Measurements from ENCODE around the gene DGKB. TPM values are rescaled to one million over a fixed set of nuclear protein-coding genes. Genes with fewer than 3 reads are reported as not detected.

DGKB gene
- total and polyA plus RNA-seq, 12 donors: 0.07 to 5.8 (median 1.5) TPM; not detected in 3

- Histone ChIP-seq H3K27ac (no peak overlapping the region), H3K4me1 (replicated peaks in 1 of 2) (no peaks in the 10 kb centered on the region), H3K9me3 (replicated peaks in 1 of 3) (no peaks in the 10 kb centered on the region), H3K27me3 (no peaks in the 10 kb centered on the region), H3K36me3 (replicated peaks in 1 of 2) (no peaks in the 10 kb centered on the region), H3K4me3 (no peak overlapping the region)
- intact Hi-C loops (cut with DNase I): no loop called here
- no peak for TF ChIP-seq POLR2A (IDR thresholded peaks at IDR 0.05)
- TF ChIP-seq CTCF (IDR thresholded peaks at IDR 0.05): no peak
- no peak for DNase-seq
- WGBS, 4 donors: 93 to 97% (median 94%) methylated on average over 2 of the region's 2 CpGs
Measured at GRCh38 chr7:14144538-14144937, 758.0 kb downstream of the DGKB start.

- H3K4me3 ChIP-seq: no peak overlapping the region
- H3K27ac ChIP-seq: no peak overlapping the region
- 87 to 99% (median 94%) methylated on average over 1 of the region's 1 CpG for WGBS, 4 donors
- H3K36me3 ChIP-seq (replicated peaks in 1 of 2): no peaks in the 10 kb centered on the region
- no peak for DNase-seq
- no peaks in the 10 kb centered on the region for H3K27me3 ChIP-seq
- H3K9me3 ChIP-seq (replicated peaks in 1 of 3): no peaks in the 10 kb centered on the region
- H3K4me1 ChIP-seq (replicated peaks in 1 of 2): no peaks in the 10 kb centered on the region
- intact Hi-C loops (cut with DNase I): no loop called here
- TF ChIP-seq POLR2A (IDR thresholded peaks at IDR 0.05): no peak
- no peak for TF ChIP-seq CTCF (IDR thresholded peaks at IDR 0.05)
Measured at GRCh38 chr7:14144109-14144508, 758.4 kb downstream of the DGKB start.

GRCh38 chr7:14137676-14138075, 764.9 kb downstream of the DGKB start:
- Histone ChIP-seq H3K27me3 (no peaks in the 10 kb centered on the region), H3K36me3 (replicated peaks in 1 of 2) (no peaks in the 10 kb centered on the region), H3K9me3 (replicated peaks in 1 of 3) (no peaks in the 10 kb centered on the region), H3K4me3 (no peak overlapping the region), H3K27ac (no peak overlapping the region), H3K4me1 (replicated peaks in 1 of 2) (no peaks in the 10 kb centered on the region)
- TF ChIP-seq POLR2A (IDR thresholded peaks at IDR 0.05) (no peak), CTCF (IDR thresholded peaks at IDR 0.05) (no peak)
- no peak for DNase-seq
- intact Hi-C loops (cut with DNase I): no loop called here
- 68 to 85% (median 78%) methylated on average over 2 of the region's 2 CpGs for WGBS, 4 donors

GRCh38 chr7:14133752-14134151, 768.8 kb downstream of the DGKB start:
- 80 to 92% (median 85%) methylated on average over 1 of the region's 1 CpG for WGBS, 4 donors
- Histone ChIP-seq H3K36me3 (replicated peaks in 1 of 2) (no peaks in the 10 kb centered on the region), H3K9me3 (replicated peaks in 1 of 3) (no peaks in the 10 kb centered on the region), H3K4me1 (replicated peaks in 1 of 2) (no peaks in the 10 kb centered on the region), H3K27me3 (no peaks in the 10 kb centered on the region), H3K4me3 (no peak overlapping the region), H3K27ac (no peak overlapping the region)
- no peak for TF ChIP-seq CTCF (IDR thresholded peaks at IDR 0.05)
- TF ChIP-seq POLR2A (IDR thresholded peaks at IDR 0.05): no peak
- DNase-seq: no peak
- intact Hi-C loops (cut with DNase I): no loop called here

All from adrenal gland (tissue), 12 donors.